ENCODE data around the gene ADGRF3.
"Not testable (repeated sequence)": the region's sequence is repeated elsewhere in the genome, so short reads cannot be mapped to it uniquely, and the experiment has no call there.

The ADGRF3 gene

DNA sequence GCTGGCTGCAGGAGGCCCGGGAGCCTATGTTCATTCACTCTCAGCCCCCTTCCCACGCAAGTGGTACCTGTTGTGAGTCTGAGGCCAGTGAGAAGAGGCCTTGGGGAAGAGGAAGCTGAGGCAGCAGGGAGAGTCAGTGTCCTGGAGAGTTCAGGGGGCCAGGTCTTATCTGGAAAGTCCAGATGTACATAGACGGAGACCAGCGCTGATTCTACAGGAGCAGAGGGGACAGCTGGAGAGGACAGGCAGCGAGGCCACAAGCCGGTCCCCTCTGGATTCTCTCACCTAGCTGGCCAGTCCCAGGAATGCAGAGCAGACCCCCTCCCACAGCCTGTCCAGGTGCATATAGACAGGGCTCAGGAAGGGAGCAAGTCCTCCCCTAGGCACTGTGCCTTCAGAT is 29.7 kb downstream of the ADGRF3 start:
- DNase-seq (ENCODE audit: low read depth, low spot score): no peak

DNA sequence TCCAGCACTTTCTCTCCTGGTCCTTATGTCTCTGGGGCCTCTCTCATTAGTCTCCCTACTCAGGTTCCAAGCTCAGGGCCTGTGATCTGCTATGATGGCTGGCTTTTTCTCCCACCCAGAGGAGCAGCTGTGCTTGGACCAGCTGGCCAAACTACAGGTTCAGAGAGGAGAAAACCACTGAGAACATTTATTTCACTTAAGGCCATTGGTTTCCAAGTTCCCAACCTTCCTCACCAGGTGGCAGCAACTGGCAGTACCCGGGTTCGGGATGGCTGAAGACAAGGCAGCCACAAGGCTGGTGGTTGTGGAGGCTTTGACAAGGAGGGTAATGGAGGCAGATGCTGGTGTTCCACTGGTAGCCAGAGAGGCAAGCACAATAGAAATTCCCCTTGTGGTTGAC is 30.5 kb downstream of the ADGRF3 start:
- peak; percentile 21 for DNase-seq (ENCODE audit: low read depth, low spot score)

- DNase-seq (ENCODE audit: low read depth, low spot score): no peak
These were observed 32.3 kb downstream of the ADGRF3 start for GRCh38 chr2:26314243-26314642.

GRCh38 chr2:26313446-26313845 is 33.1 kb downstream of the ADGRF3 start:
- no peak for DNase-seq (ENCODE audit: low read depth, low spot score)

DNA sequence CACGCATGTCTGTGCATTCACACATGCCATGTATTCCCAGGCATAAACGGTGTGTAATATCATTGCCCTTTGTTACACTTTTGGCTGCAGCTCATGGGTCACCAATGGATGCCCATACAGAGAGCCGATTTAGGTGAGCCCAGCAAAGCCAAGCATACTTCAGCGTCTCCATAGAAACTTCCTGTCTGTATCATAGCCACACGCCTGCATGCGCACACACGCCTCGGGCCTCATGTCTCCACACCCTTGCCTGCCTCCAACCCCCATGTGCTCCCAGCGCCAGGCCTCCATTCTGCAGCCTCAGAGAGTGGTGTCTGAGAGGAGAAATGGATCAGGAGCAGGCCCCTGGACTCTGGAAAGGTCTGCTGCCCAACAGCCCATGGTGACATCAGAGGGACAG is 34.1 kb downstream of the ADGRF3 start:
- no peak for DNase-seq (ENCODE audit: low read depth, low spot score)

- no peak for DNase-seq (ENCODE audit: low read depth, low spot score)
These were observed 36.7 kb downstream of the ADGRF3 start for GRCh38 chr2:26309921-26310320.

GRCh38 chr2:26305540-26305939 is 41.0 kb downstream of the ADGRF3 start:
- DNase-seq (ENCODE audit: low read depth, low spot score): no peak

- not testable (repeated sequence) for DNase-seq (ENCODE audit: low read depth, low spot score)
These were observed 41.5 kb downstream of the ADGRF3 start for GRCh38 chr2:26305094-26305493.

- DNase-seq (ENCODE audit: low read depth, low spot score): no peak
These were observed 43.7 kb downstream of the ADGRF3 start for GRCh38 chr2:26302846-26303245.

DNA sequence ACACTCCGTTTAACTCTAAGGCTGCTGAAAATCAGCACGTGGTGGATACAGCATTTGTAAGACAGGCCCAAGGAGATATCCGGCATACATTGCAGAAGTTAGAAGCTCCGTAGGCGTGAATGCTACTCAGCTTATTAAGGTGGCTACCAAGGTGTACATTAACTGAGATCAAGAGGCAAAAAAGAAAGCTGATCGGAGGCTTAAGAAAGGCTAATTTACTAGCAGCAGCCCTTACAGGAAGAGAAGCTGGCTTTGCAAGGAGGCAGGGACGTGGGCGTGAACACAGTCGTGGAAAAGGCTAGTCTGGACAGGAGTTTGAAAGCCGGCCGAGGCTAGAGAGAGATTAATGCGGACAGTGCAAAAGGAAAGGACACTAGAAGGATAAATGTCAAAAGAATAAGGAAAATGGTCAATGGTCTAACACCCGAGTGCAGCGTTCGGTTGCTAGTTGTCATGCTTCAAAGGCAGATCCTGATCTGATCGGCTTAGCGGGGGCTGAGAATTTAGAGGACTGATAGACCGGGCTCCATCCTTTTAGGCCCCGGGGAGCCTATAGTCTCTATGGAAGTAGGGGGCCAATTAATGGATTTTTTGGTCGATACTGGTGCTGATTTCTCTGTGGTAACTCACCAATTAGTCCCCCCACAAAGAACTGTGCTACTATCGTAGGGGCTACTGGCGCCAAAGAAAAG is 46.2 kb downstream of the ADGRF3 start:
- peak; percentile 53 for DNase-seq (ENCODE audit: low read depth, low spot score)

- peak; percentile 75 for DNase-seq (ENCODE audit: low read depth, low spot score)
These were observed 47.0 kb downstream of the ADGRF3 start for GRCh38 chr2:26299471-26300101.

GRCh38 chr2:26298638-26299393 is 47.8 kb downstream of the ADGRF3 start:
- DNase-seq (ENCODE audit: low read depth, low spot score): peak; percentile 60

DNA sequence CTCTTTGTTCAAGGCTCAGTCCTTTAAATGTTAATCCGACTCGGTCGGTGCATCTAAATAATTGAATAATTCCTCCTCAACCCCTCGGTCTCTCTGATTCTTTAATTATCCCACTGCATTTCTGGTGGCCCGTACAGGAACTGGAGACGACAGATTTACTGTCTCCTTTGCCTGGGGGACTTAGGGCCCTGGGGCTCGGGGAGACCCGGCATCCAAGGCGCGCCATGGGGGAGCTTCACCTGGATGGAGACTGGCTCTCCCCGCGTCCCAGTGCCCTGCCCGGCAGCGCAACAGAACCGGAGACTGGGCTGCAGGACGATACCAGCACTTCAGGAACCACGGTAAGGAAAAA is 48.3 kb downstream of the ADGRF3 start:
- DNase-seq (ENCODE audit: low read depth, low spot score): no peak

DNA sequence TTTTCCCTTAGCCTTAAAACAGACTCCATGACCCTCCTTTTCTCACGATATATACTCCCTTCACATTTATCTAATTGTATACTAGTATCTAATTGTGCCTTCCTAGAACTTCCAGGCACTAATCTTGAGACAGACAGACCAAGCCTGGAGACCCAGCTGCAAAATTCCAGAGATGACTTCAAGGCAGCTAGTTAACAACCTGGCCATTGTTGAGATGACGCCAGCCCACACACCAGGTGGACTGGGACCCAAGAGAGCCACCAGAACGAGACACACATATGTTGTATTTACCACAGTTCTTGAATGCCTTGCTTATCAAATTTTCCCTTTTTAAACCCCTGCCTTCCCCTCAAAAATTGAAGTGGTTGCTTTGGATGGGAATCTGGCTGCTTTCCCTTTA is 49.5 kb downstream of the ADGRF3 start:
- DNase-seq (ENCODE audit: low read depth, low spot score): no peak

GRCh38 chr2:26295511-26295910 is 51.1 kb downstream of the ADGRF3 start:
- no peak for DNase-seq (ENCODE audit: low read depth, low spot score)

- DNase-seq (ENCODE audit: low read depth, low spot score): peak; percentile 15
These were observed 53.9 kb downstream of the ADGRF3 start for GRCh38 chr2:26292646-26293045.

DNA sequence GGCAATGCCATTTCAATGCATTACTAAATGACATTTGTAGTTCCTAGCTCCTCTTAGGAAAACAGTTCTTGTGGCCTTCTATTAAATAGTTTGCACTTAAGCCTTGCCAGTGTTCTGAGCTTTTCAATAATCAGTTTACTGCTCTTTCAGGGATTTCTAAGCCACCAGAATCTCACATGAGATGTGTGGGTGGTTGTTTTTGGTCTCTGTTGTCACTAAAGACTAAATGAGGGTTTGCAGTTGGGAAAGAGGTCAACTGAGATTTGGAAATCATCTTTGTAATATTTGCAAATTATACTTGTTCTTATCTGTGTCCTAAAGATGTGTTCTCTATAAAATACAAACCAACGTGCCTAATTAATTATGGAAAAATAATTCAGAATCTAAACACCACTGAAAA is 56.6 kb downstream of the ADGRF3 start:
- DNase-seq (ENCODE audit: low read depth, low spot score): no peak

GRCh38 chr2:26285931-26286330 is 60.7 kb downstream of the ADGRF3 start:
- no peak for DNase-seq (ENCODE audit: low read depth, low spot score)

GRCh38 chr2:26284132-26284531 is 62.5 kb downstream of the ADGRF3 start:
- DNase-seq (ENCODE audit: low read depth, low spot score): peak; percentile 26

DNA sequence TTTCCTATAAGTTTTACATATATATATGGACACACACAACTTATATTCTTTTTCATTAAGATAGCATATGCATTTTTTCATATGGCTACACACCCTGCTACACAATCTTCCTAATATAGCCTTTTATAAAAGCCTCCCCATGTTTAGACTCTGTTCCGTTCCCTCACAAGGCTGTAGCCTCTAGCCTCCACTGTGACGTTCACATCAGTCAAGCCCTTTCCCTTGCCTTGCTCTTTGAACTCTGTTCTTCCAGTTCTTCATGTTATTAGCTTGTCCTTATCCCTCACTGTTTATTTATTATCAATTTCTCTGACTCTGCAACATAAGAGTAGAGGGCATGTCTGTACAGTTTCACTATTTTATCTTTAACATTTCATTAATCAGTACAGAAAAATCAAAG is 63.0 kb downstream of the ADGRF3 start:
- DNase-seq (ENCODE audit: low read depth, low spot score): no peak

DNA sequence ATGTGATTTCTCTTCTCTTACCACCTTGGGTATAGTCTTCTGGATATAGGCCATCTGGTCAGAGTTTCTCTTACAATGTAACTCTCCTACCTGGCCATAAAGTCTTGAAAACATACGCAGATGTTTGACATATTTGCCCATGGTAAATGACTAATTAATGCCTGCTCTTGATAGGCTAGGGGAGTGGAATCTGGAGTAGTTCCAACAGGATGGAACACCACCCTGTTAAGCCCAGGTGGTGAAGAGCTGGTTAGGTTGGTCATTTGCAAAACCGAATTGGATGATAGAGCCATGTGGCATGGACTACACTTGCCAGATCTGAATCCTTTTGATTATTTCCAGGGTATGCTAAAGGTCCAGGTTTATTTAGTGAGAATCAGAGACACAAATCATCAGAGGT is 65.4 kb downstream of the ADGRF3 start:
- DNase-seq (ENCODE audit: low read depth, low spot score): no peak

DNA sequence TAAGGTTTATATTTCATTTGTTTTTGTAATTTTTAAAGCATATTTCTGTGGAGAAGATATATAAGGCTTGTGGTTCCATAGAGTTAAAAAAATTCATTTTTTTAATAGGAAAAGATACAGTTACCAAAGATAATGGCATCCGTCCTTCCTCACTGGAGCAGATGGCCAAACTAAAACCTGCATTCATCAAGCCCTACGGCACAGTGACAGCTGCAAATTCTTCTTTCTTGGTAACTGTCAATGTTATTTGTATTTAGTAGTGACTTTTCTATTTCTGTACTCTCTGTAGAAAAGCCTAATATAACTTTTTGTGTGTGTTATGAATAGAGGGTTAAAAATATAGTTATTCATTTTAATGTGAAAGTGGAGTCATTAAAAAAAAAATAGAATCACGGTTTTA is 66.7 kb downstream of the ADGRF3 start:
- no peak for DNase-seq (ENCODE audit: low read depth, low spot score)

Data from astrocyte of the hippocampus (primary cell).